NCI-H187 treated with DMSO at 0.1 percent for 48 hours (cell line): Measurements from ENCODE around the gene CSK.

Experiments used
- DNase-seq: peaks from one replicate; lab custom pipeline; 2025; lab: John Stamatoyannopoulos, UW

Gene CSK

DNA sequence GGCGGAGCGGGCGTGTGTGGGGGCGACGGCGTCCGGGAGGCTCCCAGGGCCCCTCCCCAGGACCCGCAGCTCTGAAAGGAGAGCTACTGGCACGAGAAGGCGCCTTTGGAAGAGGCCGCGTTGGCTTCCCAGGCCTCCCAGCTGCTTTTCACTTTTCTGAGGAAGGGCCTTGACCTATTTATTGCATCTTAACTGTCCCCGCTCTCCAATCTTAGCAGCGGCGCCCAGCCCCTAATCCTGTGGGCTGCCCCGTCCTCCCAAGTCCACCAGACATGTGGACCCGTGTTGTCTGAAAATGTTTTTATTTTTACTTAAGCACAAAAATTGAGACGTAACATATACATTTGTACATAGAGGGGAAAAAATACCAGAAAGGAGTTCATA, 61.6 kb downstream of the CSK start:
- DNase-seq: no peak

DNA sequence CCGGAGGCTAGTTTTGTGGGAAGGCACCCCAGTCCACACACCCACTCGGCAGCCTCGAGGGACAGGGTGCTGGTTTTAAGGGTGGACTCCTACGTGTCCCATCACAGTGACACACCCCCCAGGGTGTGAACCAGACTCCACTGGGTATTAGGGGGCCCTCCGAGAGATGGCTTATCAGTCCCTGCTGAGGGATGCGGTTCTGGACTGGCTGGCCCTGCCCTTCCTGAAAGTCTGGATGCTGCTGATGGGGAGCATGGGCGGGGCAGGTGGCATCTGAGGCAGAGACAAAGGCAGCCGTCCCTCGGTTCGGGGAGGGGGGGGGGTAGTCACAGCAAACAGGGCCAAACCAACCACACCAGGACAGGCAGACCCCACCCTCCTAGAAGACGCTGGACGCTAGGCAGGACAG, 62.0 kb downstream of the CSK start:
- no peak for DNase-seq

DNA sequence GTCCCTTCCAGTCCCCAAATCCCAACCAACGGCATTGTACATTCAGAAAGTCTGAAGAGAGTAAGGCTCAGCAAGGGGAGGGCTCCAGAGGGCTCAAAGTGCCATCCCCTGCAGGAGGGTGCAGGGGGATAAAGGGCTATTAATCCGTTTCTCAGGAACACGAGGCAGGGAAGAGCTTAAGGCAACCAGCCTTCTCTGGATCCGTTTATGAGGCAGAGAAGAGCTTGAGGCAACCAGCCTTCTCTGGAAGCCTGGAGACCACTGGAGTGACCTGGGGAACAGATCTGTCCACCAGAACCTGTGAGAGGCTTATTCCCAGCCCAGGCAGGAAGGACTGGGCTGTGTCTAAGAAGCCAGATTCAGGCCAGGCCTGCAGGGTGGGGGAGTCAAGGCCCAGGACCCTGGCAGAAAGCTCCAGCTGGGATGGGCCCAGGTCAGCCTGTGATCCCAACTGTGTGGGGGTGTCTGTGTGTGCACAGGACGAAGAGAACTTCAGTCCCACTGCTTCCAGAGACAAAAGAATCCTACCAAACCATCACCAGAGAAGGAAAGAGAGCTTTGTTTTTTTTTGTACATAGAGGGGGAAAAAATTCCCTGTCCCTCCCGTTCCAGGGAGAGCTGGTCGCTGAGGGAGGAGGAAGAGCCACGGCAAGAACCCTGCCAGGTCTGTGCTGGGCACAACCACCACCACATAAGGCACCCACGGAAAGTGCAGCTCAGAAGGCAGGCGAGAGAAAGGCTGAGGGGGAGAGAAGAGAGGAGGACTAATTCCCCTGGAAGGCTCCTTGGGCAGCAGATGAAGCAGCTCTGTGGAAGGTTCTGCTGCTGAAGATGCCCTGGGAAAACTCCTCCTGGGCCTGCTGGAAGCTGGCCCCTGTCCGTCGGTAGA, 62.7 kb downstream of the CSK start:
- no peak for DNase-seq

DNA sequence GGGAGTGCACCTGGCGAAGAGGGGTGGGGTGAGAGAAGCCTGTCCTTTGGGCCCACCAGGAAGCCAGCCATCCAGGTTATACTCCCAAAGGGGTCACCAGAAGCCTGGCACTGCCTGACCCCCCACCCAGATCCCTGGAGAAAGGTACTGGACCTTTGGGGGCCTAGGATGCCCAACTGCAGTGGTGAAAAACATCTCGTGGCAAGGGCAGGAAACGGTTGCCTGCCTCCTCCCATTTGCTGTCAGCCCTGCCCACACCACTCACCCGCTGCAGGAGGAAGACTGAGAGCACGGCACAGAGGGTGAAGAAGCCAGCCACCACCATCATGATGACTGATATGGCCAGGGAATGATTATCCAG, 63.3 kb downstream of the CSK start:
- DNase-seq: no peak

DNA sequence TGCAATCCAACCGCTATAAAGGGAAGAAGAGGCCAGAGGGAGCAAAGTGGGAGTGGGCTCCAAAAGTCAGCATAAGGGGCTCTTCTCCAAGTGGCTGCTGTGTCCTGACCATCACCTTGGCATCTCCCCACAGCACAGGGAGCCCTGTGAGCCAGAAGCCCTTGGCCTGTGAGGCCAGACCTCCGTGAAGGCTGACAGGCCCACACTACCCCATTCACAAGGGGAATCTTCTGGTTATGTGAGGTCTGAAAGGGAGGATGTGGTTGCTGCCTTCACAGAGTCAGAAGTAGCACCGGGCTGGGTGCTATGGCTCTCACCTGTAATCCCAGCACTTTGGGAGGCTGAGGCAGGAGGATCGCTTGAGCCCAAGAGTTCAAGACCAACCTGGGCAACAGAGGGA, 63.7 kb downstream of the CSK start:
- no peak for DNase-seq

DNA sequence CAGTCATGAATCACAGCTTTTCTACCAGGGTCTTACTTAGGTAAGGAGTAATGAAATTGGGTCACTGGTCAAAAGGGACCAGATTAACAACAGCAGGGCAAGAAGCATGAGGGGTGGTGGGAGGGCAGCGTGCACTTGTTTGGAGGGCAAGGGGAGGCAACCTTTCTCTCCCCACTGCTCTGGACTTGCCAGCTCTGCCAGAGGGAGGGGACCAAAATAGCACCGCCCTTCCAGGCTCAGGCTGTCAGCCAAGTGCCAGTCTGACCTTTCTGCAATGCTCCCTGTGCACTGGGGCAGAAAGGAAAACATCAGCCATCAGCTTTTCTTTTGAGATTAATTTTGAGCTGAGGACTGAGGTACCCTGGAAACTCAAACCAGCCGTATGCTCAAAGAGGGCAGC, 65.6 kb downstream of the CSK start:
- no peak for DNase-seq

DNA sequence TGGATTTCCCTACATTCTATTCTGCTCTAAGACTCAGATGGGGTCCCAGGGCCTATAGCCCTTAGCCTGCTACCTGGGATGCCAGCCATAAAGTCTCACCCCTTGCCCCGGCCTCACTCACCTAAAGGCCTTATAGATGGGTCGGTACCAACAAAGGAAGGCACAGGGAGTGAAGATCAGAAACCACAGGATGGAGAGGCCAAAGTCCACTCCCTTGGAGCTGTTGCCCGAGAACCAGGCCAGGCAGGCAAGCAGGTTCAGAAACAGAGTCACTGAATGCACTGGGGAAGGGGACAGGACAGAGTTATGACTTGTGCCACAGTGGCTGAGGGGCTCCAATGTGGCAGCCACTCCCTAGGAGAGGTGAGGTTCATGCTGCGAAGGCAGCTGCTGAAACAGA, 68.5 kb downstream of the CSK start:
- DNase-seq: no peak

DNA sequence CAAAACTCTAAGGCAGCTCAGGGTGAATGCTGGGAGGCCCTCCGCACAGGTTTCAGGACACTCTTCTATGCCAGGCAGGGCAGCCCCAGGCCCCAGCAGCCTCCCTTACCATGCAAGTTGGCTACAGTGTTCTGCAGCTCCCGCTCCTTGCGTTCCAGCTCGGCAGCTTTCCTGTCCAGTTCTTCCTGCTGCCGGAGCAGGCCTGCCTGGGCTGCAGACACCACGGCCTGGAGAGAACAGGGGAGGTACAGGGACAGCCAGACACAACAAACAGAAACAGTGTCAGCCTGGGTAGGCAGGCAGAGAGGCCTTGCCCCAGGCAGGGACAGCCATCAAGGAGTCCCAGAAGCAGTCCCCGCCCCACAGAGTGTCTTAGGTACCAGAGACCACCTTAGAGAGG, 70.1 kb downstream of the CSK start:
- no peak for DNase-seq
